DMS 273 treated with DMSO at 0.1 percent for 48 hours (cell line): ENCODE results near the gene GRIA4.
"Not testable (repeated sequence)": the region's sequence is repeated elsewhere in the genome, so short reads cannot be mapped to it uniquely, and the experiment has no call there.

Experiments
- DNase-seq: peaks from one replicate; lab custom pipeline; 2025; lab: John Stamatoyannopoulos, UW

The GRIA4 gene

DNA sequence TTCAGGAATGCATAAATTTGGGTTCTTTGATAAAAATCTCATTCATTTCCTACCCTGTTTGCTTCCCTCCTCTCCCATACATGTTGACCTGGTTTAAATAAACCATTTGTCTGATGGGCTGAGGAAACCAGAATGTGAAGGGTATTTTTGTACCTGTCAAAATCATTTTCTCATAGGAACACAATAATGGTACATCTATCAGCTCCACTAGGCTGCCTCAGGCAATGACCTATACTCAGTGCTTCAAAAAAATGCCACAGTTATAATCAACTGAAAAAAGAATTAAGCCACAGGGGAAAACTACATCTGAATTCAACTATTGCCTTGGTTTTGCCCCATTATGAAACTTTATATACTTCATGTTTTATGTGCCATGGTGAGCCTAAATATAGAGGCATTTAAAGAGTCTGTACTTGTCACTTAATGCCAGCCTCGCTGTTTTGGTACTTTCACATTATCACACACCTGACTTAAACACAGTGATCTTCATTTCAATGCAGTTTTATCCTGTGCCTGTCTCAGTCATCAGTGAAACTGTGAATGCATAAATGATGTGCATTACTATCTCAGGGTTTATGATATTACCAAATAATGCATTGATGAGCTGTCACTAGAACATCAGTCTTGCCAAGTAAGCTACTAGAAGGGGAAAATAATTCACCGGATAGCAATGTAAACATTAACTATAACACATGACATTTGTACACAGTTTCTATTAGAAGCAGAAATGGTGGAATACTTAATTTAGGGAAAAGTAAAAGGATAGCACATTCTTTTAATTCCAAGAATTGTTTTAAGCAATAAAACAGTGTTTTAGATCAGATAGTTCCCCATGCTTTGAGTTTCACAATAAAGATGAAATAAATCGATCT lies 319.4 kb downstream of the GRIA4 start:
- DNase-seq: no peak

- DNase-seq: no peak
Observed at GRCh38 chr11:105933695-105934094, 323.8 kb downstream of the GRIA4 start.

- DNase-seq: no peak
Observed at GRCh38 chr11:105935791-105936190, 325.9 kb downstream of the GRIA4 start.

GRCh38 chr11:105937331-105937730 lies 327.5 kb downstream of the GRIA4 start:
- no peak for DNase-seq

DNA sequence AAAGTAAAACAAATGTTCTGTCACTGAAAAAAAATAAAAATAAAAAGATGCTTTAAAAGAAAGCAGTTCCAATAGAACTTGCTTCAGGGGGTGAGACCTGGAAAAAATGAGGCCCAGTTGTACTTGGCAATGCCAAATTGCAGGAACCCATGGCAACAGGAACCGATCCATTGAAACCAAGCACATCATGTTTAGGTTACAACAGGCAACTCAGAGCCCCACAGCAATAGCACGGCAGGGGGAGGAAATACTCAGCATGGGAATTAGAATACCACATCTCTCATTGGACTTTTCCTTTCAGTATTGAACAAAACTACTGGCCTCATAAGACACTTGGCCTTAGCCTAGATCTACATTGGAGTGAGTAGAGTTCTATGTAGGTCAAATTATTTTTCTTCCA lies 327.9 kb downstream of the GRIA4 start:
- no peak for DNase-seq

GRCh38 chr11:105942921-105943320 lies 333.0 kb downstream of the GRIA4 start:
- no peak for DNase-seq

- no peak for DNase-seq
Observed at GRCh38 chr11:105948918-105949590, 339.2 kb downstream of the GRIA4 start.

- DNase-seq: no peak
Observed at GRCh38 chr11:105953886-105954285, 344.0 kb downstream of the GRIA4 start.

DNA sequence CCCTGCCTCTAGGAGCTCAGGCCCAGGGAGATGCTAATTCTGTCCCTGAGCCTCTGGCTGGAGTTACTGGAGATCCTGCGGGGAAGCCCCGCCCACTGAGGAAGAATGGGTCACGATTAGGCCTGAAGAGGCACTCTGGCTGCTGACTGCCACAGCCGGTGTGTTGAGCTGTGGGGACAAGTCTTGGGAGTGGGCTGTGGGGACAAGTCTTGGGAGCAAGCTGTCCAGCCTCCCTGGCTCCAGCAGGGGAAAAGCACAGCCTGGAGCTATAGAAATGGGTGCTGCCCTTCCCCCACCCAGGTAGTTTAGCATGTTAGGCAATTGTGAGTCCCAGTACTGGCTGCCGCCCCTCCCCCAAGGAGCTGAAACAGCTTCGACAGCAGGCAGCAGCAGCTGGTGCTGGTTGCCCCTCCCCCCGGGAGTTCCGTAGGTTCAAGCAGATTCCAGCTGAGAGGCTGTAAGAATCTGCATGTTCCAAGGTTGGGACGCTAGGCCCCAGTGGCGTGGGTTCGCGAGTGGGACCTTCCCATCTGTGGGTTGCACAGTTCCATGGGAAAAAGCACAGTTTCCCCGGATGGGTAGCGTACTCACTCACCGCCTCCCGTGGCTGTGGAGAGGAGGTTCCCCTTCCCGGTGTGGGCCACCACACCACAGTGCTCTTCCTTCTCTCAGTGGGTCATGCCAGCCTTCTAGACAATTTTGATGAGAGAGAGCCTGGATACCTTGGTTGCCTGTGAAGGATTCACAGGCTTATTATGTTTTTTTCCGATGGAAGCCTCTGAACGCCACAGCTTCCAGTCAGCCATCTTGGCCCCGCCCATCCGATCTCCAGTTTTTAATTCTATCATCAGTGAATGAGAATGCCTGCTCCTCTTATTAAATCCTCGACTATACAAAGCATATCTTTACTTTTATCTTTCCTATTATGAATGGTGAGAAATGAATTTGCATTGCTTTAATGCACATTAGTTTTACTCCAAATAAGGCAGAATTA lies 350.7 kb downstream of the GRIA4 start:
- DNase-seq: peak; percentile 26

- no peak for DNase-seq
Observed at GRCh38 chr11:105968021-105968697, 358.3 kb downstream of the GRIA4 start.

- DNase-seq: no peak
Observed at GRCh38 chr11:105969756-105970155, 359.9 kb downstream of the GRIA4 start.

DNA sequence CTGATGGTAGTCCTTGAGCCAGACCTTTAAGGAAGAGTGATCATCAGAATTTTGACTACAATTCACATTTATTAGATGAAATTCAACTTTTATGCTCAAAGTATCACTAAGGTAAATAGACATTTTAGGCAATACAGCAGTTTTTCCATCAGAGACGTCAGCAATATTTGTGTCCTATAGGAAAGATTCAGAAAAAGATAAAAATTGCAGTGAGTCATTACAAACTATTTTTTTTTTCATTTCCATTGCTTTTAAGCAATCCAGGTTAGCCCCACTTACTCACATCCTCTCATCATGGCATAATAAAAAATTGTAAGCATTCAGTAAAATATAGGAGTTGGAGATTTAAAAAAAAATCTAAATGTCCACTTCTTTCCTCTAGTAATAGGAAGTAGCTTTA lies 365.3 kb downstream of the GRIA4 start:
- no peak for DNase-seq

DNA sequence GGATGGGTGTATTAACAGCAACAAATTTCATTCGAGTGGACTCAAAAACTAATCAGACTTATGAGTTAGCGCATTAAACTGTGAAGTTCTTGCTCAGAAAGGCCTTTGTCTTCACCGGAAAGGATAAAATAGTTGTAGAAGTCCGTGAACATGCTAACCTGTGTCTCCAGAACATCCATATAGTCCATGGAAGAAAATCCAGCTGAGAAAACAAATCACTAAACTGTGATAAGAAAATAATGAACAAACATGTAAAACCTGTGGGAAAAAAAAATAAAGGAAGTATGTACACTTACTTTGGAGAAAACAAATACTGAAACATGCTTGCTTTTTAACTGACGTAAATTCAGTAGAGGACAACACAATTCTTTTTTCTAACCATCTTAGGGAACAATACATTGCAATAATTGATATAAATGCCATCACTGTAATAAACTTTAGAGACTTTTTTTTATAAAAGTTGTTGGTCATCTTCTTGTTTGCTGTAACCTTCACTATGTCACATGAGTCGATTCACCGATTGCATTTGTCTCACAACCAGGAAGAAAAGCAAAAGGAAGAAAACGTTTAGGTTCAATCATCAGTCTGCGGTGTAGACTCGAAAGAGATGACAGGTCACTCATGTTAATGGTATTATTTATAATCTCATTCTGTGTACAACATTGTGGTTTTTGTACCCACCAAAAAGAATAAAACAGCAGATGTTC lies 370.3 kb downstream of the GRIA4 start:
- DNase-seq: no peak

DNA sequence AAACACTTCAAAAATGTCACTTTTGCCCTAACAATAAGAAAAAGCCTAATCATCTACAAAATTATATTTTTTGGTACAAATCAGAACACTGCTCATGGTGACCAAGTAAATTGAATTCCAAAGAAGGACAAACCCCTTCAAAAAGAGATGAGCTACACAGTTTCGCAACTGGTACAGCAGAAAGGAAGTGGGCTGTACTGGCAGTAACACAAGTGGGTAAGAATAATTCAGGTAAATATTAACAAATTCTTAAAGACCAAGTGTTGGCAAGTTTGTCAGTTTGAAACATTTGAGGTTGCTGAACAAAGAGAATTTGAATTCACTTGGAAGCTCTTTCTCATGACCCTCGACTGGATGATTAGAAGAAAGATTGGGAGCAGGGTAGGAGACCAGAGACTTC lies 376.7 kb downstream of the GRIA4 start:
- DNase-seq: no peak

DNA sequence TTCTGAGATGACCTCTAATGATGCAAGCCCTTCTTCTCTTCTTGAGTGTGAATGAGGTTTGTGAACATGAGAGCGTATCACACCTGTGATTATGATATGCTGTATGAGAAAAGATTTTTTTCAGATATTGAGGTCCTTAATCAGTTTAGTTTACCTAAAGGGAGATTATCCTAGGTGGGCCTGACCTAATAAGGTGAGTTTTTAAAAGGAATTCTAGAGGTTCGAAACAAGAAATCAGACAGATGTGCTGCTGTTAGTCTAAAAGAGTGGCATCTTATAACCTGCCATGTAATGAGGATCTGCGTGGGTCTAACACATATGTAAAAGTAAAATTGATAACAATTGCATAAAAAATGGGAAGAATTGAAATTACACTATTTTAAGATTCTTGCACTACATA lies 378.3 kb downstream of the GRIA4 start:
- DNase-seq: no peak

GRCh38 chr11:105989124-105989523 lies 379.3 kb downstream of the GRIA4 start:
- no peak for DNase-seq

- DNase-seq: no peak
Observed at GRCh38 chr11:105991888-105992287, 382.0 kb downstream of the GRIA4 start.

- no peak for DNase-seq
Observed at GRCh38 chr11:106001304-106002012, 391.6 kb downstream of the GRIA4 start.

GRCh38 chr11:106003094-106003493 lies 393.2 kb downstream of the GRIA4 start:
- not testable (repeated sequence) for DNase-seq

DNA sequence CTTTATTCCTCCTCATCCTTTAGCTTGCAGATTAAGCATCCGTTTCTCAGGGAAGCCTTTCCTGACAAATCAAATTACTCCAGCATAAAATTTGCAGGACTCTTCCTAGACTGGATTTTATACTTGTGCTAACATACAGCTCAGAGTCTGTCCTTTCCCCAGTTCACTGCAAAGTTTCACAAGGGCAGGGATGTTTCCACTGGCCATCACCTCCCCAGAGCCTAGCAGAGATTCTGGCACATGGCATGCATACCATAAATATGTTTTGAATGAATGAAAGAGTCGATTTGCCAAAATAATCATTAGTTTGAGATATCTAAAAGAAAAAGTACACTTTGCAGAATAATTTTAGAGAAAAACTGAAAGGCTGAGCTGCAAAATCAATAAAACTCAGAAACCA lies 401.6 kb downstream of the GRIA4 start:
- DNase-seq: no peak
